ENCODE results near the gene NUDT17. TPM values are rescaled to one million over a fixed set of nuclear protein-coding genes. Genes with fewer than 3 reads are reported as not detected.
A peak's percentile ranks its signal among the peaks of the same experiment; 100 is the strongest.

The NUDT17 gene
- total RNA-seq, 1 donor from 2014 or later = 5.4 TPM

- peaks cover 43% of the 10 kb centered on the region for H3K36me3 Mint-ChIP-seq (ENCODE audit: low read depth)
- no peak overlapping the region for H3K4me3 Mint-ChIP-seq
- H3K27ac Mint-ChIP-seq = no peak overlapping the region
- no peak for ATAC-seq (ENCODE audit: low read depth)
- TF ChIP-seq CTCF (IDR thresholded peaks at IDR 0.05) = no peak
- intact Hi-C loops (cut with micrococcal nuclease) = no loop called here
- ChIA-PET CTCF (interaction anchor here (0.8 to 5.4 kb wide), 3 partner anchors 8 to 115 kb away, joined by 3 to 54 read pairs (median 3); partner anchors contain the start of genes ANKRD34A, ITGA10 and POLR3GL), POLR2A (interaction anchor here (1.3 to 5.4 kb wide), 2 partner anchors 8 to 9 kb away, joined by 4 to 151 read pairs; partner anchors contain the start of gene PIAS3)
- H3K4me1 Mint-ChIP-seq = peaks cover 8% of the 10 kb centered on the region
- no peak for DNase-seq
- no peaks in the 10 kb centered on the region for H3K9me3 Mint-ChIP-seq
- no peaks in the 10 kb centered on the region for H3K27me3 Mint-ChIP-seq
These were observed 4.1 kb downstream of the NUDT17 start for GRCh38 chr1:145849356-145850160.

GRCh38 chr1:145855426-145855948, 10.1 kb downstream of the NUDT17 start:
- H3K4me1 Mint-ChIP-seq = peaks cover 14% of the 10 kb centered on the region
- no peak overlapping the region for H3K27ac Mint-ChIP-seq
- no peak for ATAC-seq (ENCODE audit: low read depth)
- intact Hi-C loops (cut with micrococcal nuclease) = no loop called here
- ChIA-PET POLR2A (interaction anchor here (0.7 to 1.0 kb wide), 2 partner anchors 37 to 72 kb away, joined by 3 read pairs; partner anchors contain the start of gene RBM8A), CTCF (interaction anchor here (1.3 kb wide), 1 partner anchor 10 kb away, joined by 6 read pairs; the partner anchor contains the start of gene NUDT17)
- peaks cover 59% of the 10 kb centered on the region for H3K36me3 Mint-ChIP-seq (ENCODE audit: low read depth)
- no peaks in the 10 kb centered on the region for H3K27me3 Mint-ChIP-seq
- no peaks in the 10 kb centered on the region for H3K9me3 Mint-ChIP-seq
- TF ChIP-seq CTCF (IDR thresholded peaks at IDR 0.05) = no peak
- no peak overlapping the region for H3K4me3 Mint-ChIP-seq
- no peak for DNase-seq

- intact Hi-C loops (cut with micrococcal nuclease) = no loop called here
- peaks cover 14% of the 10 kb centered on the region for H3K4me1 Mint-ChIP-seq
- DNase-seq (no peak), ATAC-seq (ENCODE audit: low read depth) (no peak)
- peaks cover 47% of the 10 kb centered on the region for H3K36me3 Mint-ChIP-seq (ENCODE audit: low read depth)
- no peak for TF ChIP-seq CTCF (IDR thresholded peaks at IDR 0.05)
- POLR2A ChIA-PET = interaction anchor here (1.0 to 4.3 kb wide), 7 partner anchors 10 to 179 kb away, joined by 3 to 151 read pairs (median 48); partner anchors contain the start of genes LIX1L, NUDT17, PEX11B and POLR3C
- no peaks in the 10 kb centered on the region for H3K9me3 Mint-ChIP-seq
- H3K27ac Mint-ChIP-seq = no peak overlapping the region
- no peak overlapping the region for H3K4me3 Mint-ChIP-seq
- CTCF ChIA-PET = interaction anchor here (1.2 to 6.4 kb wide), 4 partner anchors 8 to 61 kb away, joined by 3 to 98 read pairs (median 3); partner anchors contain the start of genes NUDT17 and PEX11B
- no peaks in the 10 kb centered on the region for H3K27me3 Mint-ChIP-seq
These were observed 11.7 kb downstream of the NUDT17 start for GRCh38 chr1:145857170-145857569.

- intact Hi-C loops (cut with micrococcal nuclease) = no loop called here
- ChIA-PET POLR2A (interaction anchor here (0.6 to 4.3 kb wide), 33 partner anchors 8 to 577 kb away, joined by 3 to 151 read pairs (median 8); partner anchors contain the start of genes ANKRD34A, ANKRD35, LIX1L and NUDT17), CTCF (interaction anchor here (1.2 to 6.4 kb wide), 8 partner anchors 9 to 69 kb away, joined by 3 to 98 read pairs (median 6); partner anchors contain the start of genes ITGA10, NUDT17, PEX11B and RBM8A)
- no peaks in the 10 kb centered on the region for H3K9me3 Mint-ChIP-seq
- H3K36me3 Mint-ChIP-seq (ENCODE audit: low read depth) = peaks cover 42% of the 10 kb centered on the region
- H3K4me3 Mint-ChIP-seq = peak overlapping the region; percentile 96
- no peak for TF ChIP-seq CTCF (IDR thresholded peaks at IDR 0.05)
- ATAC-seq (ENCODE audit: low read depth) (peak; percentile 46), DNase-seq (no peak)
- H3K27me3 Mint-ChIP-seq = peaks cover 2% of the 10 kb centered on the region
- peaks cover 14% of the 10 kb centered on the region for H3K4me1 Mint-ChIP-seq
- peak overlapping the region; percentile 92 for H3K27ac Mint-ChIP-seq
These were observed 12.9 kb downstream of the NUDT17 start for GRCh38 chr1:145858238-145858900.
